WTC11 (cell line): Measurements from ENCODE around the gene SMIM13. TPM values are rescaled to one million over a fixed set of nuclear protein-coding genes. Genes with fewer than 3 reads are reported as not detected.

Experiments used
- ATAC-seq: fragments of 200-7000 bp; cut with Tn5 transposase; 2 replicates; pipeline ENCODE4 v1.10.0; 2021; ENCODE audit warnings: mild to moderate bottlenecking, moderate library complexity
- CTCF ChIA-PET: fragments of 300-600 bp; sonication (Branson Sonifier 250); formaldehyde crosslinking; loops from one replicate; lab custom pipeline; 2021; ENCODE audit warnings: antibody characterized with exemption; lab: Charles Lee
- POLR2A ChIA-PET: fragments of 350-600 bp; sonication (Branson Sonifier 250); formaldehyde crosslinking; loops from one replicate; lab custom pipeline; 2021; ENCODE audit warnings: antibody characterized with exemption; lab: Charles Lee
- DNase-seq: peaks from one replicate; pipeline ENCODE4 v3.0.0; 2021; ENCODE audit warnings: low spot score
- H3K27ac Mint-ChIP-seq: 2 replicates; pipeline ENCODE4 v1.8.0; 2021; ENCODE audit warnings: mixed read lengths
- H3K27me3 Mint-ChIP-seq: 2 replicates; pipeline ENCODE4 v1.8.0; 2021; ENCODE audit warnings: low read depth, mild to moderate bottlenecking, moderate library complexity, mixed read lengths
- H3K36me3 Mint-ChIP-seq: 2 replicates; pipeline ENCODE4 v1.8.0; 2021; ENCODE audit warnings: mixed read lengths
- H3K4me1 Mint-ChIP-seq: 2 replicates; pipeline ENCODE4 v1.8.0; 2022; ENCODE audit warnings: mixed read lengths
- H3K4me3 Mint-ChIP-seq: 2 replicates; pipeline ENCODE4 v1.8.0; 2021; ENCODE audit warnings: mild to moderate bottlenecking, moderate library complexity, mixed read lengths
- H3K9me3 Mint-ChIP-seq: 2 replicates; pipeline ENCODE4 v1.8.0; 2021; ENCODE audit warnings: mixed read lengths
- ARID4B ChIP-seq: sonication (generic); formaldehyde crosslinking; IDR thresholded peaks from 2 replicates; pipeline ENCODE4 v1.8.0; 2023; ENCODE audit warnings: missing genetic modification reagents, mild to moderate bottlenecking, borderline replicate concordance
- CREM ChIP-seq: sonication (generic); formaldehyde crosslinking; IDR thresholded peaks from 2 replicates; pipeline ENCODE4 v1.8.1; 2022; ENCODE audit warnings: mild to moderate bottlenecking, missing genetic modification reagents, moderate library complexity
- E2F4 ChIP-seq: sonication (generic); formaldehyde crosslinking; IDR thresholded peaks from 2 replicates; pipeline ENCODE4 v1.8.1; 2022; ENCODE audit warnings: low read depth, mild to moderate bottlenecking, moderate library complexity, missing genetic modification reagents, borderline replicate concordance
- GABPB1 ChIP-seq: sonication (generic); formaldehyde crosslinking; IDR thresholded peaks from 2 replicates; pipeline ENCODE4 v1.8.1; 2023; ENCODE audit warnings: mild to moderate bottlenecking, missing genetic modification reagents
- KAT7 ChIP-seq: sonication (generic); formaldehyde crosslinking; IDR thresholded peaks from 2 replicates; pipeline ENCODE4 v1.8.1; 2023; ENCODE audit warnings: missing genetic modification reagents, mild to moderate bottlenecking, borderline replicate concordance
- MXD4 ChIP-seq: fragments of 250-450 bp; sonication (Bioruptor Pico); IDR thresholded peaks from 2 replicates; pipeline ENCODE4 v1.8.0; 2021; ENCODE audit warnings: mild to moderate bottlenecking, moderate library complexity, borderline replicate concordance
- NFE2L1 ChIP-seq: sonication (generic); formaldehyde crosslinking; IDR thresholded peaks from 2 replicates; pipeline ENCODE4 v1.8.1; 2023; ENCODE audit warnings: missing genetic modification reagents
- PRDM15 ChIP-seq: sonication (generic); formaldehyde crosslinking; IDR thresholded peaks from 2 replicates; pipeline ENCODE4 v1.8.0; 2022; ENCODE audit warnings: missing genetic modification reagents
- PREB ChIP-seq: sonication (generic); formaldehyde crosslinking; IDR thresholded peaks from 2 replicates; pipeline ENCODE4 v1.8.1; 2022; ENCODE audit warnings: mild to moderate bottlenecking, missing genetic modification reagents, moderate library complexity, borderline replicate concordance
- SOX15 ChIP-seq: fragments of 250-450 bp; sonication (Bioruptor Pico); IDR thresholded peaks from 2 replicates; pipeline ENCODE4 v1.9.0; 2021; ENCODE audit warnings: mild to moderate bottlenecking
- TCF7 ChIP-seq: sonication (generic); formaldehyde crosslinking; IDR thresholded peaks from 2 replicates; pipeline ENCODE4 v1.8.0; 2022; ENCODE audit warnings: mild to moderate bottlenecking, low read depth, missing genetic modification reagents, moderate library complexity
- USF1 ChIP-seq: sonication (generic); formaldehyde crosslinking; IDR thresholded peaks from 2 replicates; pipeline ENCODE4 v1.8.0; 2022; ENCODE audit warnings: mild to moderate bottlenecking, missing genetic modification reagents
- ZBTB43 ChIP-seq: sonication (generic); formaldehyde crosslinking; IDR thresholded peaks from 2 replicates; pipeline ENCODE4 v1.8.1; 2023; ENCODE audit warnings: mild to moderate bottlenecking, missing genetic modification reagents
- ZNF425 ChIP-seq: fragments of 250-450 bp; sonication (Bioruptor Pico); conservative IDR thresholded peaks from 2 replicates; pipeline ENCODE4 v1.9.0; 2021; ENCODE audit warnings: mild to moderate bottlenecking
- ZNF512 ChIP-seq: sonication (generic); formaldehyde crosslinking; IDR thresholded peaks from 2 replicates; pipeline ENCODE4 v1.8.1; 2022; ENCODE audit warnings: missing genetic modification reagents, borderline replicate concordance
- total RNA-seq: library from RNA; stranded (reverse); gene quantifications from 3 replicates; pipeline ENCODE4 v1.2.3, GENCODE V29; 2021

Gene SMIM13
- total RNA-seq, 1 experiment from 2014 or later: 9.7 TPM

GRCh38 chr6:11094411-11094851, 797 bp downstream of the SMIM13 start:
- peak overlapping the region; percentile 98 for H3K27ac Mint-ChIP-seq
- no peaks in the 10 kb centered on the region for H3K9me3 Mint-ChIP-seq
- peaks cover 25% of the 10 kb centered on the region for H3K4me1 Mint-ChIP-seq
- ATAC-seq: peak; percentile 18
- H3K4me3 Mint-ChIP-seq: peak overlapping the region; percentile 91
- no peaks in the 10 kb centered on the region; the same call in 1 of the 2 replicates for H3K27me3 Mint-ChIP-seq
- H3K36me3 Mint-ChIP-seq: peaks cover 4% of the 10 kb centered on the region
- ChIA-PET CTCF (interaction anchor here (1.2 to 2.7 kb wide), 2 partner anchors 11 to 140 kb away, joined by 3 to 13 read pairs; no protein-coding TSS in a partner anchor), POLR2A (no interaction called here)
- TF ChIP-seq MXD4 (CRISPR knock-in tag) (no peak), USF1 (CRISPR knock-in tag) (no peak), KAT7 (CRISPR knock-in tag) (0 out of 2 replicates have a peak, but pooled peaks have one; percentile 14), SOX15 (no peak), ZNF512 (CRISPR knock-in tag) (no peak), GABPB1 (peak; percentile 45; the same call in 1 of the 2 replicates), NFE2L1 (no peak), E2F4 (CRISPR knock-in tag) (no peak), TCF7 (CRISPR knock-in tag) (no peak), ZBTB43 (no peak)
- peak; percentile 55 for DNase-seq

GRCh38 chr6:11094941-11095340, 1.3 kb downstream of the SMIM13 start:
- Mint-ChIP-seq H3K9me3 (no peaks in the 10 kb centered on the region), H3K27me3 (no peaks in the 10 kb centered on the region; the same call in 1 of the 2 replicates), H3K36me3 (peaks cover 6% of the 10 kb centered on the region), H3K4me1 (peaks cover 25% of the 10 kb centered on the region), H3K27ac (peak overlapping the region; percentile 98), H3K4me3 (peak overlapping the region; percentile 91)
- no peak for DNase-seq
- ATAC-seq: no peak
- ChIA-PET POLR2A (no interaction called here), CTCF (interaction anchor here (1.2 to 2.7 kb wide), 2 partner anchors 10 to 140 kb away, joined by 3 to 13 read pairs; no protein-coding TSS in a partner anchor)
- no peak for TF ChIP-seq PREB
- TF ChIP-seq ZNF425 (CRISPR knock-in tag): no peak
- no peak for TF ChIP-seq CREM (CRISPR knock-in tag)
- no peak for TF ChIP-seq PRDM15
- TF ChIP-seq E2F4 (CRISPR knock-in tag): no peak
- TF ChIP-seq ARID4B (CRISPR knock-in tag): no peak
